Measurements from ENCODE around the gene MYLK. TPM values are rescaled to one million over a fixed set of nuclear protein-coding genes. Genes with fewer than 3 reads are reported as not detected.
A peak's percentile ranks its signal among the peaks of the same experiment; 100 is the strongest.

The MYLK gene
- total and polyA plus RNA-seq, 2 donors = 5.4 to 11.5 TPM

- Histone ChIP-seq H3K4me3 (ENCODE audit: low read length in 2 of 2) (no peak overlapping the region), H3K27me3 (ENCODE audit: control insufficient read depth in 2 of 2, insufficient read depth in 1 of 2, low read length in 1 of 2) (no peaks in the 10 kb centered on the region), H3K4me1 (ENCODE audit: control insufficient read depth in 2 of 2, insufficient read depth in 2 of 2, low read length in 2 of 2) (peaks cover 0 to 10% of the 10 kb centered on the region in 2 donors), H3K9me3 (ENCODE audit: control insufficient read depth in 2 of 2, insufficient read depth in 1 of 2, low read length in 1 of 2) (no peaks in the 10 kb centered on the region), H3K36me3 (ENCODE audit: control insufficient read depth in 2 of 2, insufficient read depth in 2 of 2, low read length in 1 of 2) (no peaks in the 10 kb centered on the region), H3K27ac (ENCODE audit: low read depth in 1 of 2, low read length in 1 of 2) (no peak overlapping the region)
- no peak for DNase-seq (ENCODE audit: low read depth in 6 of 9, low spot score in 9 of 9)
- WGBS = 94% methylated on average over 4 of the region's 4 CpGs
Measured at GRCh38 chr3:123635217-123635616, 248.9 kb downstream of the MYLK start.

- no peaks in the 10 kb centered on the region for H3K36me3 ChIP-seq (ENCODE audit: control insufficient read depth in 2 of 2, insufficient read depth in 2 of 2, low read length in 1 of 2)
- H3K4me1 ChIP-seq (ENCODE audit: control insufficient read depth in 2 of 2, insufficient read depth in 2 of 2, low read length in 2 of 2) = peaks cover 0 to 10% of the 10 kb centered on the region in 2 donors
- WGBS = 84% methylated on average over 15 of the region's 15 CpGs
Measured at GRCh38 chr3:123634149-123635051, 249.7 kb downstream of the MYLK start.

GRCh38 chr3:123633530-123633929, 250.6 kb downstream of the MYLK start:
- Histone ChIP-seq H3K4me1 (ENCODE audit: control insufficient read depth in 2 of 2, insufficient read depth in 2 of 2, low read length in 2 of 2) (peaks cover 0 to 10% of the 10 kb centered on the region in 2 donors), H3K4me3 (ENCODE audit: low read length in 2 of 2) (no peak overlapping the region), H3K27me3 (ENCODE audit: control insufficient read depth in 2 of 2, insufficient read depth in 1 of 2, low read length in 1 of 2) (no peaks in the 10 kb centered on the region), H3K27ac (ENCODE audit: low read depth in 1 of 2, low read length in 1 of 2) (no peak overlapping the region), H3K36me3 (ENCODE audit: control insufficient read depth in 2 of 2, insufficient read depth in 2 of 2, low read length in 1 of 2) (no peaks in the 10 kb centered on the region), H3K9me3 (ENCODE audit: control insufficient read depth in 2 of 2, insufficient read depth in 1 of 2, low read length in 1 of 2) (no peaks in the 10 kb centered on the region)
- over 99% methylated on average over 2 of the region's 2 CpGs for WGBS
- DNase-seq (ENCODE audit: low read depth in 6 of 9, low spot score in 9 of 9) = no peak

More at GRCh38 chr3:123634149-123635051, 249.7 kb downstream of the MYLK start:
- H3K27ac ChIP-seq (ENCODE audit: low read depth in 1 of 2, low read length in 1 of 2) = no peak overlapping the region
- H3K9me3 ChIP-seq (ENCODE audit: control insufficient read depth in 2 of 2, insufficient read depth in 1 of 2, low read length in 1 of 2) = no peaks in the 10 kb centered on the region
- DNase-seq (ENCODE audit: low read depth in 6 of 9, low spot score in 9 of 9) = no peak
- H3K27me3 ChIP-seq (ENCODE audit: control insufficient read depth in 2 of 2, insufficient read depth in 1 of 2, low read length in 1 of 2) = no peaks in the 10 kb centered on the region
- no peak overlapping the region for H3K4me3 ChIP-seq (ENCODE audit: low read length in 2 of 2)

- 61% methylated on average over 6 of the region's 6 CpGs for WGBS
- no peaks in the 10 kb centered on the region for H3K36me3 ChIP-seq (ENCODE audit: control insufficient read depth in 2 of 2, insufficient read depth in 2 of 2, low read length in 1 of 2)
- peaks cover 0 to 10% of the 10 kb centered on the region in 2 donors for H3K4me1 ChIP-seq (ENCODE audit: control insufficient read depth in 2 of 2, insufficient read depth in 2 of 2, low read length in 2 of 2)
- H3K27me3 ChIP-seq (ENCODE audit: control insufficient read depth in 2 of 2, insufficient read depth in 1 of 2, low read length in 1 of 2) = no peaks in the 10 kb centered on the region
- peak overlapping the region in 1 of 2 donors; percentile 3 for H3K27ac ChIP-seq (ENCODE audit: low read depth in 1 of 2, low read length in 1 of 2)
- no peak overlapping the region for H3K4me3 ChIP-seq (ENCODE audit: low read length in 2 of 2)
- DNase-seq (ENCODE audit: low read depth in 6 of 9, low spot score in 9 of 9) = no peak
- H3K9me3 ChIP-seq (ENCODE audit: control insufficient read depth in 2 of 2, insufficient read depth in 1 of 2, low read length in 1 of 2) = no peaks in the 10 kb centered on the region
Measured at GRCh38 chr3:123632161-123632655, 251.9 kb downstream of the MYLK start.

GRCh38 chr3:123629747-123630047, 254.4 kb downstream of the MYLK start:
- Histone ChIP-seq H3K4me1 (ENCODE audit: control insufficient read depth in 2 of 2, insufficient read depth in 2 of 2, low read length in 2 of 2) (peaks cover 0 to 4% of the 10 kb centered on the region in 2 donors), H3K27ac (ENCODE audit: low read depth in 1 of 2, low read length in 1 of 2) (no peak overlapping the region), H3K9me3 (ENCODE audit: control insufficient read depth in 2 of 2, insufficient read depth in 1 of 2, low read length in 1 of 2) (no peaks in the 10 kb centered on the region), H3K27me3 (ENCODE audit: control insufficient read depth in 2 of 2, insufficient read depth in 1 of 2, low read length in 1 of 2) (no peaks in the 10 kb centered on the region), H3K36me3 (ENCODE audit: control insufficient read depth in 2 of 2, insufficient read depth in 2 of 2, low read length in 1 of 2) (no peaks in the 10 kb centered on the region), H3K4me3 (ENCODE audit: low read length in 2 of 2) (no peak overlapping the region)
- no peak for DNase-seq (ENCODE audit: low read depth in 6 of 9, low spot score in 9 of 9)
- 94% methylated on average over 4 of the region's 4 CpGs for whole genome bisulfite sequencing

- Histone ChIP-seq H3K9me3 (ENCODE audit: control insufficient read depth in 2 of 2, insufficient read depth in 1 of 2, low read length in 1 of 2) (no peaks in the 10 kb centered on the region), H3K27ac (ENCODE audit: low read depth in 1 of 2, low read length in 1 of 2) (no peak overlapping the region), H3K4me1 (ENCODE audit: control insufficient read depth in 2 of 2, insufficient read depth in 2 of 2, low read length in 2 of 2) (peaks cover 0 to 4% of the 10 kb centered on the region in 2 donors), H3K27me3 (ENCODE audit: control insufficient read depth in 2 of 2, insufficient read depth in 1 of 2, low read length in 1 of 2) (no peaks in the 10 kb centered on the region), H3K4me3 (ENCODE audit: low read length in 2 of 2) (no peak overlapping the region), H3K36me3 (ENCODE audit: control insufficient read depth in 2 of 2, insufficient read depth in 2 of 2, low read length in 1 of 2) (no peaks in the 10 kb centered on the region)
- 98% methylated on average over 22 of the region's 22 CpGs for whole genome bisulfite sequencing
- DNase-seq (ENCODE audit: low read depth in 6 of 9, low spot score in 9 of 9) = no peak
Measured at GRCh38 chr3:123628996-123629746, 255.0 kb downstream of the MYLK start.

GRCh38 chr3:123627673-123628670, 256.2 kb downstream of the MYLK start:
- Histone ChIP-seq H3K4me3 (ENCODE audit: low read length in 2 of 2) (no peak overlapping the region), H3K36me3 (ENCODE audit: control insufficient read depth in 2 of 2, insufficient read depth in 2 of 2, low read length in 1 of 2) (no peaks in the 10 kb centered on the region), H3K9me3 (ENCODE audit: control insufficient read depth in 2 of 2, insufficient read depth in 1 of 2, low read length in 1 of 2) (no peaks in the 10 kb centered on the region), H3K27me3 (ENCODE audit: control insufficient read depth in 2 of 2, insufficient read depth in 1 of 2, low read length in 1 of 2) (no peaks in the 10 kb centered on the region), H3K4me1 (ENCODE audit: control insufficient read depth in 2 of 2, insufficient read depth in 2 of 2, low read length in 2 of 2) (peaks cover 0 to 4% of the 10 kb centered on the region in 2 donors), H3K27ac (ENCODE audit: low read depth in 1 of 2, low read length in 1 of 2) (no peak overlapping the region)
- 97% methylated on average over 6 of the region's 6 CpGs for WGBS
- no peak for DNase-seq (ENCODE audit: low read depth in 6 of 9, low spot score in 9 of 9)

- no peaks in the 10 kb centered on the region for H3K9me3 ChIP-seq (ENCODE audit: control insufficient read depth in 2 of 2, insufficient read depth in 1 of 2, low read length in 1 of 2)
- 91% methylated on average over 7 of the region's 7 CpGs for WGBS
- no peaks in the 10 kb centered on the region for H3K27me3 ChIP-seq (ENCODE audit: control insufficient read depth in 2 of 2, insufficient read depth in 1 of 2, low read length in 1 of 2)
- no peak overlapping the region for H3K27ac ChIP-seq (ENCODE audit: low read depth in 1 of 2, low read length in 1 of 2)
- no peak overlapping the region for H3K4me3 ChIP-seq (ENCODE audit: low read length in 2 of 2)
- no peaks in the 10 kb centered on the region for H3K36me3 ChIP-seq (ENCODE audit: control insufficient read depth in 2 of 2, insufficient read depth in 2 of 2, low read length in 1 of 2)
- DNase-seq (ENCODE audit: low read depth in 6 of 9, low spot score in 9 of 9) = no peak
- no peaks in the 10 kb centered on the region for H3K4me1 ChIP-seq (ENCODE audit: control insufficient read depth in 2 of 2, insufficient read depth in 2 of 2, low read length in 2 of 2)
Measured at GRCh38 chr3:123626881-123627280, 257.3 kb downstream of the MYLK start.

Data from thymus (tissue), 11 donors.